C4-2B (cell line): ENCODE measurements around the gene PLXNA2.

Source experiments
- H3K27ac ChIP-seq: fragments of 450-650 bp; 2 replicates; pipeline ENCODE4 v1.5.1; 2017
- CTCF ChIP-seq: fragments of 450-650 bp; conservative IDR thresholded peaks from 2 replicates; pipeline ENCODE4 v1.5.1; 2017; ENCODE audit warnings: mild to moderate bottlenecking
- ZFX ChIP-seq: fragments of 450-650 bp; IDR thresholded peaks from 2 replicates; pipeline ENCODE4 v1.6.1; 2017

The PLXNA2 gene

GRCh38 chr1:208248307-208248801 is 4.2 kb upstream of the PLXNA2 start:
- no peak overlapping the region for H3K27ac ChIP-seq
- TF ChIP-seq ZFX (no peak), CTCF (no peak)

GRCh38 chr1:208247696-208248095 is 3.5 kb upstream of the PLXNA2 start:
- H3K27ac ChIP-seq: no peak overlapping the region
- TF ChIP-seq ZFX: no peak
- no peak for TF ChIP-seq CTCF

- H3K27ac ChIP-seq: no peak overlapping the region
- TF ChIP-seq CTCF (peak; percentile 87), ZFX (no peak)
Observed at GRCh38 chr1:208245185-208245705, 1.1 kb upstream of the PLXNA2 start.

- TF ChIP-seq ZFX (no peak), CTCF (peak; percentile 39)
- H3K27ac ChIP-seq: peak overlapping the region; percentile 14; the same call in 1 of the 2 replicates
Observed at GRCh38 chr1:208243527-208243966, 637 bp downstream of the PLXNA2 start.

- TF ChIP-seq CTCF (peak; percentile 66), ZFX (no peak)
Observed at GRCh38 chr1:208242941-208243526, 1.1 kb downstream of the PLXNA2 start.

GRCh38 chr1:208242146-208242545 is 2.0 kb downstream of the PLXNA2 start:
- no peak overlapping the region for H3K27ac ChIP-seq
- TF ChIP-seq ZFX (no peak), CTCF (no peak)

More at GRCh38 chr1:208242941-208243526, 1.1 kb downstream of the PLXNA2 start:
- H3K27ac ChIP-seq: no peak overlapping the region; the same call in 1 of the 2 replicates

GRCh38 chr1:208241512-208241911 is 2.7 kb downstream of the PLXNA2 start:
- no peak overlapping the region for H3K27ac ChIP-seq
- TF ChIP-seq CTCF (no peak), ZFX (no peak)
